Natural killer cell (primary cell): ENCODE measurements around the gene CDKN1C. TPM values are rescaled to one million over a fixed set of nuclear protein-coding genes. Genes with fewer than 3 reads are reported as not detected.

ENCODE experiments used
- ATAC-seq, 3 donors: fragments of 150-1000 bp in 2 of 3; fragments of 200-7000 bp in 1 of 3; cut with Tn5 transposase; 1 replicate in 1 of 3; 2 replicates in 2 of 3; pipeline ENCODE4 v1.10.0; 2021; ENCODE audit warnings: mild to moderate bottlenecking in 2 of 3, moderate library complexity in 2 of 3
- DNase-seq, 2 donors: peaks; one replicate each; pipeline versions ENCODE4 v3.0.0 to v3.0.0-alpha.2; 2013 to 2021; ENCODE audit warnings: mixed read lengths in 1 of 2
- H3K27ac ChIP-seq: one replicate; pipeline ENCODE4 v1.5.1; 2013; ENCODE audit warnings: mild to moderate bottlenecking, low read length
- H3K27me3 ChIP-seq: one replicate; pipeline ENCODE4 v1.6.1; 2013; ENCODE audit warnings: low read length; ENCODE audit not compliant: control insufficient read depth, insufficient read depth
- H3K36me3 ChIP-seq: one replicate; pipeline ENCODE4 v1.6.1; 2013; ENCODE audit warnings: low read length; ENCODE audit not compliant: control insufficient read depth, insufficient read depth
- H3K4me1 ChIP-seq: one replicate; pipeline ENCODE4 v1.6.1; 2013; ENCODE audit warnings: low read length; ENCODE audit not compliant: control insufficient read depth, insufficient read depth
- H3K4me3 ChIP-seq: one replicate; pipeline ENCODE4 v1.5.1; 2013; ENCODE audit warnings: low read length
- H3K9me3 ChIP-seq: one replicate; pipeline ENCODE4 v1.6.1; 2013; ENCODE audit warnings: low read length; ENCODE audit not compliant: control insufficient read depth, insufficient read depth
- H3K27ac Mint-ChIP-seq, 2 donors: one replicate each; pipeline ENCODE4 v1.8.0; 2022; ENCODE audit warnings: mild to moderate bottlenecking in 2 of 2, mixed read lengths in 2 of 2, moderate library complexity in 1 of 2
- H3K27me3 Mint-ChIP-seq, 2 donors: one replicate each; pipeline ENCODE4 v1.8.0; 2022; ENCODE audit warnings: low read depth in 2 of 2, mixed read lengths in 2 of 2
- H3K36me3 Mint-ChIP-seq: one replicate; pipeline ENCODE4 v1.8.0; 2022; ENCODE audit warnings: mixed read lengths
- H3K4me1 Mint-ChIP-seq, 2 donors: one replicate each; pipeline ENCODE4 v1.8.0; 2022; ENCODE audit warnings: mixed read lengths in 2 of 2
- H3K4me3 Mint-ChIP-seq: one replicate; pipeline ENCODE4 v1.8.0; 2022; ENCODE audit warnings: mild to moderate bottlenecking, moderate library complexity, mixed read lengths
- H3K9me3 Mint-ChIP-seq, 2 donors: one replicate each; pipeline ENCODE4 v1.8.0; 2022; ENCODE audit warnings: mixed read lengths in 2 of 2
- CTCF ChIP-seq: fragments of 200-600 bp; IDR thresholded peaks from one replicate; pipeline ENCODE4 v1.8.0; 2022; ENCODE audit warnings: antibody characterized with exemption
- WGBS: methylation state at CpG from one replicate; pipeline ENCODE4 v1.1.7; 2013; ENCODE audit warnings: missing lambda C conversion rate; ENCODE audit not compliant: insufficient coverage; 5-methylcytosine and 5-hydroxymethylcytosine counted together
- intact Hi-C: fragments of 100-400 bp; cut with micrococcal nuclease; formaldehyde crosslinking; loops from one replicate; pipeline ENCODE4 v1.14.2; 2022
- total RNA-seq, 4 donors: library from RNA; stranded (reverse); fragments of 120-200 nt in 1 of 4; gene quantifications; one replicate each; pipeline versions ENCODE4 v1.2.3 to v1.2.4, GENCODE V29; 2013 to 2022

Gene CDKN1C
- total RNA-seq, 3 donors from 2014 or later (not counting 1 experiment from before 2014, with no cell fraction given): 2.6 to 27.9 (median 6.3) TPM

GRCh38 chr11:2844996-2845395, 40.6 kb downstream of the CDKN1C start:
- ATAC-seq (no peak), DNase-seq (no peak)
- WGBS: 80% methylated on average over 10 of the region's 12 CpGs
- Histone ChIP-seq H3K4me1 (no peaks in the 10 kb centered on the region), H3K4me3 (no peak overlapping the region), H3K9me3 (no peaks in the 10 kb centered on the region), H3K36me3 (no peaks in the 10 kb centered on the region), H3K27me3 (no peaks in the 10 kb centered on the region), H3K27ac (no peak overlapping the region)
- TF ChIP-seq CTCF: no peak
- Mint-ChIP-seq H3K4me1 (no peaks in the 10 kb centered on the region), H3K27me3 (no peaks in the 10 kb centered on the region), H3K9me3 (no peaks in the 10 kb centered on the region), H3K4me3 (no peak overlapping the region), H3K36me3 (no peaks in the 10 kb centered on the region), H3K27ac (no peak overlapping the region)
- intact Hi-C loops: no loop called here

DNA sequence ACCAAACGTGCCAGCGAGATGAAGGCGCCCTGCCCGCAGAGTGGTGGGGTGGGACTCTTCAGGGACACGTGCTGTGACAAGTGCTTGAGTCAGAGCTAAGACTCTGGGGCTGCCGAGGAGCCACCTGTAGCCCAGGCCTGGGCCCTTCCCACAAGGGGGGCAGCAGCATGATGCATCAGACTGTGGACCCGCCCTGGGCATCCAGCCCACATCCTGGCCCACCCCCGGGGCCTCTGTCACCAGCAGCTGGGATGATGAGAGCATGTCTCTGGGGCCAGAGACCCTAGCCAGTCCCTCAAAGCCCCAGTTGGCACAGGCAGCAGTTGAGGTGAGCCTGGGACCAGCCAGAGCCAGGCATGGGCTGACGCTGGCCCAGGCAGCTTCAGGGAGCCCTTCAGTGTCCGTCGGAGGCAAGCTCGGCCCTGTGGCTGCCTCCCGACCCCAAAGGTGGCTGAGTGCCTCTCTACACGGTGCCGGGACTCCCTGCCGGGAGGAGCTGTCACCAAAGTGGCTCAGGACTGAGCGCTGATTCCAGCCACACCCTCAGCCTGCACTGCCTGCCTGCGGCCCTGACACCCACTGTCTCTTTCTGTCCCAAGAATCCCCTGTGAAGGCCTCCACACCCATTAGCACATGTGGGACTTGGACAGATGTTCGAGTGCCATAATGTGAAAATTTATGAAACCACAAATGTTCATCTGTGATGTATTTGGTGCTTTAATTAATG, 41.3 kb downstream of the CDKN1C start:
- Histone ChIP-seq H3K27me3 (no peaks in the 10 kb centered on the region), H3K36me3 (no peaks in the 10 kb centered on the region), H3K27ac (no peak overlapping the region), H3K9me3 (no peaks in the 10 kb centered on the region), H3K4me3 (no peak overlapping the region), H3K4me1 (no peaks in the 10 kb centered on the region)
- no peak for TF ChIP-seq CTCF
- Mint-ChIP-seq H3K4me3 (no peak overlapping the region), H3K4me1 (no peaks in the 10 kb centered on the region), H3K36me3 (no peaks in the 10 kb centered on the region), H3K27me3 (no peaks in the 10 kb centered on the region), H3K27ac (no peak overlapping the region), H3K9me3 (no peaks in the 10 kb centered on the region)
- WGBS: 80% methylated on average over 19 of the region's 19 CpGs
- no peak for DNase-seq
- ATAC-seq: no peak
- intact Hi-C loops: no loop called here

DNA sequence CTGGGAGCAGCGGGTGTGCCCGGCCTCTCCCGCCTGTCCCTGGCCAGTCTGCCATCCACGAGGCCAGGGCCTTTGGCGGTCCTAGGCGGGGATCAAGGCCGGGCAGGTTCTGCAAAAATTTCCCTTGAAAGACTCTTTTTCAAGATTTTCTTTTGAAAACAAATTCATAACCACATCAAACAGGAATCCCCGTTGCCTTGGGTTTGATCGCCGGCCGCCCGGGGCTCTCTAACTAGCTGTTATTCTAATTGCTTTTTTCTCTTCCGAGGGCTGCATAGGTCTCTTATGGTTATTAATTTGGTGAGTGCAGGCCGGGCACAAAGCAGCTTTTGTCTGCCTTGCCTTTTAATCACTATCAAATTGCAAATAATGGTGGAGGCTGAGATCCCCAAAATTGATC, 42.0 kb downstream of the CDKN1C start:
- no peak for DNase-seq
- H3K27ac Mint-ChIP-seq: no peak overlapping the region

More for the DNA sequence above, 42.0 kb downstream of the CDKN1C start:
- Histone ChIP-seq H3K27me3 (no peaks in the 10 kb centered on the region), H3K27ac (no peak overlapping the region), H3K4me3 (no peak overlapping the region), H3K9me3 (no peaks in the 10 kb centered on the region), H3K36me3 (no peaks in the 10 kb centered on the region), H3K4me1 (no peaks in the 10 kb centered on the region)
- H3K9me3 Mint-ChIP-seq: no peaks in the 10 kb centered on the region
- 57% methylated on average over 14 of the region's 14 CpGs for WGBS
- intact Hi-C loops: no loop called here
- H3K27me3 Mint-ChIP-seq: no peaks in the 10 kb centered on the region
- H3K4me1 Mint-ChIP-seq: no peaks in the 10 kb centered on the region
- H3K4me3 Mint-ChIP-seq: no peak overlapping the region
- no peak for ATAC-seq
- no peak for TF ChIP-seq CTCF
- no peaks in the 10 kb centered on the region for H3K36me3 Mint-ChIP-seq
